HCT116 (cell line): ENCODE results near the gene WDR82. TPM values are rescaled to one million over a fixed set of nuclear protein-coding genes. Genes with fewer than 3 reads are reported as not detected.

Experiments
- ATAC-seq: fragments of 200-7000 bp; cut with Tn5 transposase; 2 replicates; pipeline ENCODE4 v1.9.1; 2020; ENCODE audit warnings: mild to moderate bottlenecking, moderate library complexity
- BruUV-seq: library from RNA; stranded (reverse); fragments of 400-500 nt; replicated peaks from 2 replicates; lab custom pipeline; 2021; lab: Mats Ljungman, UMichigan
- CTCF ChIA-PET: fragments of 300-600 bp; sonication (Branson Sonifier 250); formaldehyde crosslinking; loops from one replicate; lab custom pipeline; 2021; ENCODE audit warnings: antibody characterized with exemption; lab: Charles Lee
- POLR2A ChIA-PET: fragments of 300-600, 350-600 bp; sonication (Branson Sonifier 250); formaldehyde crosslinking; loops from one replicate; lab custom pipeline; 2021; ENCODE audit warnings: antibody characterized with exemption; lab: Charles Lee
- RAD21 ChIA-PET, 2 experiments: fragments of 300-600 bp; sonication (Branson Sonifier 250); formaldehyde crosslinking; loops; one replicate each; lab custom pipeline; 2023; ENCODE audit warnings: low total read pairs in 2 of 2; ENCODE audit not compliant: uncharacterized antibody in 2 of 2, unreplicated experiment in 2 of 2, low non-redundant PET in 1 of 2; lab: Charles Lee
- DNase-seq: peaks from one replicate; pipeline ENCODE4 v3.0.0-alpha.2; 2010; ENCODE audit warnings: low read depth, low spot score
- H2AFZ ChIP-seq: fragments of 200-600 bp; shearing (Covaris generic), sonication (generic); 2 replicates; pipeline ENCODE4 v1.6.1; 2017; ENCODE audit warnings: low read depth, mixed run types, mixed read lengths, antibody characterized with exemption, low read length; ENCODE audit not compliant: poor library complexity, severe bottlenecking
- H3K27ac ChIP-seq: 2 replicates; pipeline ENCODE4 v1.5.1; 2012; ENCODE audit warnings: low read depth, low read length
- H3K27me3 ChIP-seq: fragments of 200-600 bp; sonication (generic); 2 replicates; pipeline ENCODE4 v1.6.1; 2016; ENCODE audit warnings: mixed run types, low read length, mixed read lengths; ENCODE audit not compliant: insufficient read depth
- H3K36me3 ChIP-seq, 2 experiments: fragments of 200-500 bp in 1 of 2; fragments of 200-600 bp in 1 of 2; sonication (Bioruptor generic) in 1 of 2; sonication (generic) in 1 of 2; 2 replicates each; pipeline versions ENCODE4 v1.5.1 to v1.6.1; 2014 to 2016; ENCODE audit warnings: low read length in 2 of 2, inconsistent platforms in 1 of 2, mixed read lengths in 1 of 2, mixed run types in 1 of 2; ENCODE audit not compliant: insufficient read depth in 2 of 2, control insufficient read depth in 1 of 2
- H3K4me1 ChIP-seq, 2 experiments: fragments of 200-600 bp in 1 of 2; sonication (generic) in 1 of 2; 2 replicates each; pipeline versions ENCODE4 v1.5.1 to v1.6.1; 2012 to 2017; ENCODE audit warnings: low read length in 2 of 2, inconsistent platforms in 1 of 2, mild to moderate bottlenecking in 1 of 2, mixed read lengths in 1 of 2, mixed run types in 1 of 2, moderate library complexity in 1 of 2; ENCODE audit not compliant: insufficient read depth in 2 of 2, control insufficient read depth in 1 of 2
- H3K4me2 ChIP-seq: fragments of 200-600 bp; sonication (generic); 2 replicates; pipeline ENCODE4 v1.6.1; 2017; ENCODE audit warnings: mixed run types, low read length, mixed read lengths
- H3K4me3 ChIP-seq, 2 experiments: fragments of 200-600 bp in 1 of 2; sonication (generic) in 1 of 2; replicated peaks in 1 of 2; 2 replicates each; pipeline ENCODE4 v1.5.1; 2011 to 2016; ENCODE audit warnings: low read length in 2 of 2, control low read depth in 1 of 2, low read depth in 1 of 2, mild to moderate bottlenecking in 1 of 2, mixed read lengths in 1 of 2, mixed run types in 1 of 2
- H3K79me2 ChIP-seq: fragments of 200-600 bp; sonication (generic); 2 replicates; pipeline ENCODE4 v1.6.1; 2017; ENCODE audit warnings: mild to moderate bottlenecking, mixed run types, low read length, moderate library complexity, mixed read lengths; ENCODE audit not compliant: insufficient read depth
- H3K9ac ChIP-seq: fragments of 200-600 bp; sonication (generic); 2 replicates; pipeline ENCODE4 v1.6.1; 2016; ENCODE audit warnings: low read length, mixed read lengths
- H3K9me2 ChIP-seq: fragments of 200-600 bp; sonication (generic), shearing (Covaris generic); 2 replicates; pipeline ENCODE4 v1.6.1; 2017; ENCODE audit warnings: mixed run types, mild to moderate bottlenecking, moderate library complexity; ENCODE audit not compliant: insufficient read depth
- H3K9me3 ChIP-seq, 2 experiments: fragments of 200-500 bp in 1 of 2; fragments of 200-600 bp in 1 of 2; sonication (Bioruptor generic) in 1 of 2; sonication (generic) in 1 of 2; 2 replicates each; pipeline ENCODE4 v1.6.1; 2014 to 2017; ENCODE audit warnings: low read length in 2 of 2, mixed read lengths in 2 of 2, inconsistent platforms in 1 of 2, low read depth in 1 of 2, mild to moderate bottlenecking in 1 of 2, mixed run types in 1 of 2, moderate library complexity in 1 of 2; ENCODE audit not compliant: control insufficient read depth in 1 of 2, insufficient read depth in 1 of 2
- H4K20me1 ChIP-seq: fragments of 200-600 bp; sonication (generic), shearing (Covaris generic); 2 replicates; pipeline ENCODE4 v1.6.1; 2017; ENCODE audit warnings: mixed run types, mild to moderate bottlenecking, moderate library complexity; ENCODE audit not compliant: insufficient read depth
- CTCF ChIP-seq, 3 experiments: fragments of 200-600 bp in 1 of 3; sonication (generic) in 1 of 3; IDR thresholded peaks in 2 of 3; conservative IDR thresholded peaks in 1 of 3; 2 replicates each; pipeline ENCODE4 v1.5.1; 2012 to 2017; ENCODE audit warnings: low read depth in 2 of 3, low read length in 2 of 3, antibody characterized with exemption in 1 of 3, borderline replicate concordance in 1 of 3, control low read depth in 1 of 3, mild to moderate bottlenecking in 1 of 3, mixed read lengths in 1 of 3, mixed run types in 1 of 3, moderate library complexity in 1 of 3; ENCODE audit not compliant: insufficient read depth in 1 of 3
- RAD21 ChIP-seq: IDR thresholded peaks from 2 replicates; pipeline ENCODE4 v1.6.1; 2012; ENCODE audit warnings: low read depth, mild to moderate bottlenecking
- intact Hi-C: fragments of 100-400 bp; cut with micrococcal nuclease; formaldehyde crosslinking; loops from 2 replicates; pipeline ENCODE4 v1.10.0; 2022
- total RNA-seq: library from RNA; stranded (reverse); gene quantifications from one replicate; pipeline ENCODE4 v1.2.1, GENCODE V29; 2021; ENCODE audit not compliant: unreplicated experiment

WDR82 gene
- total RNA-seq, 1 experiment from 2014 or later: 89.7 TPM

DNA sequence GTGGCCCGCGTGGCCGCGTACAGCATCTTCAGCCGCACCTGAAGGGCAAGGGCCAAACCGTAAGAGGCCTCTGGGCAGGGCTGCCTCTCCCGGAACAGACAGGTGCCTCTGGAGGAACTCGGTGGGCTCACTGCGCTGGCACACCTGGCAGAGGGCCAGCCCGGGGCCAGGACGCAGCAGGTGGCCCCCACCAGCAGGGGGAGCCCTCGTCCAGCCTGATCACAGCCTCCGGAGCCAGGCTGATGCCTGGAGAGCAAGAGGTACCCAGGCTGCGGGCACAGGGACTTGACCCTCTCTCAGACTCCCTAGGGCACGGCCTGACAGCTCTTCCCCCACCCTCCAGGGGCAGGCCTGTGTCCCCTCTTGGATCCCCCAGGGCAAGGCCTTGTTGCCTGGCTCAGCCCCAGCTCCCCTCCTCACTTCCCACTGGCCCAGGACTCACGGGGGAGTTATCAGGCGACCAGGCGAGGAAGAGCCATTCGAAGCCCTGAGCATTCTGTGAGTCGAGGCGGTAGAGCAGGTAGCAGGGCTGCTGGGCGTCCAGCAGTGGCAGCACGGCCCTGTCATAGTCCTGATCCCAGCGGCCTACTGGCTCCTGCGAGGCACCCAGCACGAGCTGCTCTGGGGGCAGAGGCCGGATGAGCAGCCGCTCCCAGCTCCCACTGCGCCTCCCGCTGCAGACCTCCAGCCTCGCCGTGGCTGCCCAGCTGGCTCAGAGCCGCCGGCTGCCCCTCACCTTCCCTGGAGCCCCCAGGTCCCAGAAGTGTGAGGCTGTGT lies 46.8 kb downstream of the WDR82 start:
- Histone ChIP-seq H3K9me2 (no peaks in the 10 kb centered on the region), H3K27me3 (no peaks in the 10 kb centered on the region), H3K9me3 (no peaks in the 10 kb centered on the region), H3K9ac (no peak overlapping the region), H3K27ac (no peak overlapping the region), H3K4me1 (peaks cover 3 to 6% of the 10 kb centered on the region in 2 experiments; a peak in 3 of 4 replicates), H3K36me3 (peaks cover 17% of the 10 kb centered on the region in 2 experiments; a peak in 3 of 4 replicates), H3K4me3 (no peak overlapping the region), H3K4me2 (no peak overlapping the region; the same call in 1 of the 2 replicates), H4K20me1 (no peaks in the 10 kb centered on the region), H3K79me2 (peaks cover 10% of the 10 kb centered on the region), H2AFZ (no peak overlapping the region)
- RAD21 ChIA-PET: interaction anchor here in 1 of 2 experiments (0.6 kb wide), 2 partner anchors 11 to 103 kb away, joined by 3 to 5 read pairs; no protein-coding TSS in a partner anchor
- TF ChIP-seq CTCF (IDR thresholded peaks at IDR 0.05 in 2 of 3, conservative IDR thresholded peaks at IDR 0.05 in 1 of 3; ENCODE audit: borderline replicate concordance in 1 of 3, insufficient read depth in 1 of 3, low read depth in 2 of 3, low read length in 2 of 3) (peak in 2 of 3 experiments; percentile 92 to 97; a peak in 4 of 6 replicates), RAD21 (no peak)
- BruUV-seq: no TSS peak
- POLR2A ChIA-PET: interaction anchor here (1.0 to 1.4 kb wide), 2 partner anchors 9 to 47 kb away, joined by 3 to 4 read pairs; partner anchors contain the start of gene WDR82
- no peak for DNase-seq
- CTCF ChIA-PET: interaction anchor here (0.6 to 2.8 kb wide), 10 partner anchors 9 to 153 kb away, joined by 3 to 37 read pairs (median 4); partner anchors contain the start of gene WDR82
- ATAC-seq: peak; percentile 75
- intact Hi-C loops: loop anchor here (1.0 kb wide), 1 partner anchor 108 kb away; no protein-coding TSS in a partner anchor
